ENCODE measurements around the gene THSD7A.

The THSD7A gene

DNA sequence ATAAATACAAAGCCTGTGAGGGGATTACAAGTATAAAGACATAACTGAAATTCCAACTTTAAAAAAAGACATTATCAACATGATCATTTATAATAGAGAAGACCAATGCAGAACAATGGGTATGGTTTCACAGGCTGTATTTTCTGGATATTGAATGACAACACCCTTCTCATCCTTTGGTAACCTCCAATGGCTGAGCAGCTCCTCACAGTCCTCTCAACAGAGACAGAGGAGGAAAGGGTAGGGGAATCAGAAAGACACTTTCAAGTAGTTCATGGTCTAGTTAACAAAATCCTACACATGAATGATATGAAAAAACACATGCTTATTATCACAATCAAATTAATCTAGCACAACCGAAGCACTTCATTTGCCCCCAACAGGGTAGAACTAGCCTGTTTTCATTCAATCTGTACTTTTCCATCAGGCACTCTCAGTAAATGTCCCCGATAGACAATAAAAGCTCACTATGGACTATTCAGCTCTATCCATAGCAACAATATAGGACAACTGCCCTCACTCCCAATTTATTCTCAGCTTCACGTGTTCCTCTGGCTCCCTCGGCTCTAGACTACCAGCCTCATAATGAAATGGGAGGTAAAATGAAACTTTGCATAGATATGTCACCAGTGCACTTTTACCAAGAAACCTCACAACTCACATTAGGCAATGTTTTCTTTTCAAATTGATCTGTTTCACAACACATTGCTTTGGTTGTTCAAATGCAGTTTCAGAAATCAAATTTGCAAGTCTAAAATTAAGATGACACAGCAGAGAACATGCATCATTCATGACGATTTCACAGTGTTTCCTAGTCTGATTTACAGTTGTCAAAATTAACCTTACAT is 211.4 kb downstream of the THSD7A start:
- no peak for DNase-seq

DNA sequence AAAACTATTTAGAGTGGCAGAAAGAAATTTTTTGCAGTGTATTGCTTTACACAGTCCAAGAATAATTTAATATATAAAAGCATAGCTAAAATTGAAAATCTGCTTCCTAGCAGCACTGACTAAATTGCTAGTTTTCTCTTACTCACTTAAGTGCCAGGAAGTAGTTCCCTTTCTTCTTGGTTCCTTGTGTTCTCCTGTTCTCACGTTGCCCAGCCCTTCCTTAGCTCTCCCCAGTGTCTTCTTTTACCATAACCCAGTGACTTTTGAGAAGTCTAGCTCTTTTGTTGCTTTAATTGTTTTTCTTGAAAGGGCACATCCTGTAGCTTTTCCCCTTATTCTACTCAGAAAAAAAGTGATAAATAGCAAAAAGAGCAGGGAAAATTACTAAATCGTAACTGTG is 215.5 kb downstream of the THSD7A start:
- no peak for DNase-seq

- DNase-seq: no peak
These were observed 216.8 kb downstream of the THSD7A start for GRCh38 chr7:11615174-11615573.

GRCh38 chr7:11613292-11613930 is 218.6 kb downstream of the THSD7A start:
- no peak for DNase-seq

GRCh38 chr7:11612737-11613136 is 219.3 kb downstream of the THSD7A start:
- no peak for DNase-seq

GRCh38 chr7:11609096-11609670 is 222.8 kb downstream of the THSD7A start:
- DNase-seq: no peak

- no peak for DNase-seq
These were observed 224.3 kb downstream of the THSD7A start for GRCh38 chr7:11607686-11608085.

DNA sequence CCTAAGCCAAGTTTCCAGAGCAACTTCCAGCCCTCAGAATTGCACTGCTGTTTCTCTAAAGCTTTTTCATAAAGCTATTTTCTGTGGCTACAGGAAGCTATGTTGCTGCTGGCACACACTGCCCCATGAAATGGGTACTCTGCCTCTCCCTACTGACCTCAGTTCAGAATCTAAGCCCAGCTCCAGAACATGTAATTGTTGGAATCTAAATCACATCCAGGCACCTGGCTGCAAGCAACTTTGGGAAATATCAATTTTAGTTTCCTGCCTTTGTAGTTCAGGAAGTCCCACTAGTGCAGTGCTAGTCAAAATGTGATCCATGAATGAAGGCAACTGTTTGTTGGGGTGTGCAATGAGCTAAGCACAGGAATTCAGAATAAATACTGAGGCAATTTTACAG is 226.2 kb downstream of the THSD7A start:
- no peak for DNase-seq

DNA sequence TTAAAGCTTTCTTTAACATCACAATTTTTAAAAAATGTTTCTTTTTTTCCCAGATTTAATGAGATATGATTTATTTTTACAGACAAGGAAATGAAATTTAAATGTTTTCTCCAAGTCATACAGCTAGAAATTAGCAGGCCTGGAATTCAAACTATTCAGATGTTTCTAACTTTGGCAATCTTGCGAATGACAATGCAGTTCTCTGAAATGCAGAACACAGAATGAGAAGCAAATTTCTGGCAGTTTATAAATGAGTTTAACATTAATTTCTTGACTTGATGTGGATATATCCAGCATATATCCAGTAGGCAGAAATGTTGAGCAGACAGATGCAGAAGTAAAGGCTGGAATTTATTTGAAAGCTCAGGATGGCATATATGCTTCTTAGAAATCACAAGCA is 227.5 kb downstream of the THSD7A start:
- DNase-seq: no peak

GRCh38 chr7:11601761-11602160 is 230.2 kb downstream of the THSD7A start:
- no peak for DNase-seq

GRCh38 chr7:11593322-11593721 is 238.7 kb downstream of the THSD7A start:
- DNase-seq: no peak

- no peak for DNase-seq
These were observed 239.3 kb downstream of the THSD7A start for GRCh38 chr7:11592699-11593098.

GRCh38 chr7:11591943-11592342 is 240.1 kb downstream of the THSD7A start:
- DNase-seq: no peak

- no peak for DNase-seq
These were observed 240.9 kb downstream of the THSD7A start for GRCh38 chr7:11591055-11591633.

- DNase-seq: no peak
These were observed 242.7 kb downstream of the THSD7A start for GRCh38 chr7:11589251-11589650.

DNA sequence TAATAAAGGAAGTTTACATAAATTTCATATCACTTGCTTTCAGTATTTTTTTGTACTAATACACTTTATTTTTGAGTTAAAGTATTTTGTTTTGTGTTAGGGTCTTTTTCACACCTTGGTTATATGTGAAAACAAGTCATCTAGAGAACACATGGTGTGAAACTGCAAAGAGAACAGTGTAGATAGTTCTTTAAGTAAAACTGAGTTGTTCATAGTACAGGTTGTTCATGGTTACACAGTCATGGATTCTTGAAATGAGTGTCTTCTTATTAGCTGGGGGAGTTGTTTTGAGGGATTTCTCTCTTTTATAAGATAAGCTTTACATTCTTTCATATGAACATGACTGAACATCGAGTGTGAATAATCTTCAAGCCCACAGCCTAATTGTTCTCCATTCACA is 244.2 kb downstream of the THSD7A start:
- no peak for DNase-seq

GRCh38 chr7:11587048-11587447 is 244.9 kb downstream of the THSD7A start:
- no peak for DNase-seq

DNA sequence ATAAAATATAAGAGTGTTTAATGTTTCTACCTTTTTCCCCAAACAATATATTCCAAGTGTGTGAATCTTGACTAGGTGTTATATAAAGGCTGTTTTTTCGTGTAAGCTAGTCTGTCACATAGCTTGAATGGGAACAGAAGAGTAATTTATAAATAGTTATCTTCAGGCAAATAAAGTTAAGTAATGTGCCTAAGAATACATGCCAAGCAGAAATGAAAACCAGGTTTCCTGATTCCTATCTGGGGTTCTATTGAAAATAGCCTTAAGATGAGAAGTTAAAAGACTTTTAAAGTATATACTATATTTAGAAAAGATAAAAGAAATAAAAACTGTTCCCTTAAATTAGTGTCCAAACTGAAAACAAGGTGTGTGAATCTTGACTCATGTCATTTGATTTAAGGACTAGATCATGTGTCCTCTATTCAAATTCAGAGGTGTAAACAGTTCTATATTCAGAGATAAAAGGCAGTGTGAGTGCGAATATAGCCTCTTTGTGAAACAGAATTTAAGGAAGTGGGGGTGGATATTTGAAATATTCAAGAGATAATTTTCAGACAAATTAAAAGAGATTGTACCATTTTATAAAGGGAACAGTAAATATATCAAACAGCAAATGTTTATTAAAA is 247.5 kb downstream of the THSD7A start:
- no peak for DNase-seq

DNA sequence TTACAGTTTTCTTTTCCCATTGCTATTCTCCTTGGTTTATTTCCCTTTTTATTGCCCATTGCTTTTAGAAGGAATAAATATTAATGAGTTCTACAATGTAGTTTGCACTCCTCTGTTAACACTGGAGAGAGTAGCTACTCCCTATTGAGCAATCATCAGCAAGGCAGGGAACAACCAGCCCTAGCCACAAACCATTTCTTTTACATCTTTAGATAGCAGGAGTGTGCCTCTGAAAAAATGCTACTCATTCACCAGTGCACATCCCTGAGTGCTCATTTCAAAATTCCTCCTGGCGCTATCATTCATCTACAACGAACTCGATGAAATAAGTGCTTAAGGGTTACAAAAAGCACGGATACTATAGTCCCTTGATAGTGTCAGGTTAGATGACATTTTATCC is 252.9 kb downstream of the THSD7A start:
- no peak for DNase-seq

GRCh38 chr7:11576310-11576709 is 255.7 kb downstream of the THSD7A start:
- DNase-seq: no peak

DNA sequence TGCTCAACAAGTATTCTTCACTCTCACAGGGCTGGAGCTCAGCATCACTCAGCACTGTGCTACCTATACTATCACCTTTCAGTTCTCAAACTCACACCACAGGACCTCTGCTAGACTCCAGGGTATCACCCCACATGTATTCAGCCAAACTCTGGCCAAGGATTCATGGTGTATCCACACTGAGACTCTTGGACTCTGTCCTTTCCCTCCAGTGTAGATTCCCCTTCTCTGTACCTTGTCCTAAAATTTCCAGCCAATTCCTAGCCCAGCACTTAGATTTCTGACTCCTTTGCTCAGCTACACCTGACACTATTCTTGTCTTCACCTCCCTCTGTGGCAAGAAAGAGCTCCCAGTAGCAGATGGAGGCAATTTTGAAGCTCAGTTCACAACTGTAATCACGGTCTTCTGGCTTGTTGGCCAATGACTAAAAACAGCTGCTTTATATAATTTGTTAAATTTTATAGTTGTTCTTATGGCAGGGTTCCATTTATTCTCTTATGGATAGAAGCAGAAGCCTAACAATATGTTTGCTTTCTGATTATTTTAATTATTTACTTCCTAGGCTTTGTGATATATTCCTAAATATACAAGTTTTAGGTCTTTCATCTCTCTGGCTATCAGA is 258.8 kb downstream of the THSD7A start:
- DNase-seq: no peak

DNA sequence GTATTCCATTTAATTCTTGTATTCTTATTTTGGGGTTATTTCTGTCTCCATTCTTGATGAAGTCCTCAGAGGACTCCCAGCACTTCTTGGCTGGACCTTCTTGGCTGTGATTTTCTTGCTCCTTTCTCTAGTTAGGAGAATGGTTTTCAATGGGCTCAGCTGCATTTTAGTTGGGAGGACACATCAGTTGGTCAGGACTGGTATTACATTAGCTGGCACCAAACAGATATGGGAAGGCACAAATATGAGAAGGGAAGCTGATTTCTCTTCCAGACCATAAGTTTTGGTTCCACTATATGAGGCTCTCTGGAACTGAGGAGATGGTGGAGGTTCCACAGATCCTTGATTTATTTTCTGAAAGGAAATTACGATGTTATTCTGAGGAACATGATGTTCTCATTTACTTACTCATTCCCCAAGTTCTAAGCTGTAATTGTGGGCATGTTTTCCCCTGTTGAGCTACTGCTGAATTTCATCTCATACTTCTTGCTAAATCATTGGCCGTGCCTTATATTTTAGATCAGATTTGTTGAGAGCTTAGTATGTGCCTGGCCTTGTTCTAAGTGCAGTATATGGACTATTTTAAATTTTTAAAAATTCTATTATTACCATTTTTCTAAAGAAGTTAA is 261.0 kb downstream of the THSD7A start:
- DNase-seq: no peak

Data from activated CD8-positive, alpha-beta memory T cell treated with anti-CD3 and anti-CD28 coated beads, Interleukin-2, amount 50 U/mL, for 48 hours (primary cell).